ENCODE results near the gene ARL2BP. TPM values are rescaled to one million over a fixed set of nuclear protein-coding genes. Genes with fewer than 3 reads are reported as not detected.

ARL2BP gene
- total and polyA plus RNA-seq, 9 of the 15 experiments (the other 6 are each of a cell fraction or from before 2014, with no cell fraction given): 16.7 to 41.8 (median 27.2) TPM

DNA sequence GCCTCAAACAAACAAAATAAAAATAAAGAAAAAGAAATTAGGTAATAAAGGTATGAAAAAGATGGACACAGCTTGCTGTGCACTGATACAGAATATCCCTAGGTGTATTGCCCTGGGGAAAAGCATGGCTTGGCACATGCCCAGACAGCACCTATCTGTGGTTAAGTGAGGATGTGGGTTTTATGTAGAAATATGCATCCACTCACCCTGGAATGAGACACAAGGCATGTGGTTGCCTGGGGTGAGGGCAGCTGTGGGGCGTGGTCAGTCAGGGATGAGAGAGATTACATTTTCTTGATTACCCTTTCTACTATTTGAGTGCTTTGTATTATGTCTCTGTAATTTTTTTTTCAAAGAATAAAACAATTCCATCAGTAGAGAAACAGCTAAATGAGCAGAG is 32.5 kb downstream of the ARL2BP start:
- FAIRE-seq (no peak), DNase-seq (ENCODE audit: extremely low read depth in 1 of 4, low spot score in 3 of 4) (peak in 1 of 4 experiments; percentile 9), ATAC-seq (no peak)
- Histone ChIP-seq H3K27me3 (ENCODE audit: control insufficient read depth in 2 of 2, insufficient read depth in 2 of 2, low read length in 2 of 2) (peaks cover 0 to 3% of the 10 kb centered on the region in 2 experiments; a peak in 3 of 5 replicates), H3K9ac (ENCODE audit: insufficient read depth in 1 of 2, low read depth in 2 of 2, low read length in 2 of 2) (no peak overlapping the region), H3K27ac (ENCODE audit: extremely low read depth, low read depth, low read length) (no peak overlapping the region), H3K4me3 (no peak overlapping the region), H2AFZ (ENCODE audit: low read depth, low read length) (no peak overlapping the region), H3K36me3 (ENCODE audit: control insufficient read depth, insufficient read depth, low read length) (no peaks in the 10 kb centered on the region), H3K4me2 (ENCODE audit: insufficient read depth, low read length) (no peak overlapping the region), H3K9me1 (ENCODE audit: control insufficient read depth, insufficient read depth, low read length) (no peaks in the 10 kb centered on the region), H3K9me3 (replicated peaks; ENCODE audit: control insufficient read depth, insufficient read depth, low read depth, low read length) (no peaks in the 10 kb centered on the region), H3K79me2 (ENCODE audit: control insufficient read depth, insufficient read depth, low read length) (no peaks in the 10 kb centered on the region), H4K20me1 (replicated peaks; ENCODE audit: control insufficient read depth, insufficient read depth, low read length) (0 out of 2 replicates have a peak, but pooled peaks cover 3% of the 10 kb centered on the region), H3K4me1 (replicated peaks in 1 of 2; ENCODE audit: control insufficient read depth in 2 of 2, insufficient read depth in 2 of 2, low read length in 2 of 2) (peaks cover 5 to 7% of the 10 kb centered on the region in 2 experiments; a peak in 3 of 5 replicates)
- POLR2A ChIA-PET: interaction anchor here (0.5 to 1.3 kb wide), 4 partner anchors 9 to 41 kb away, joined by 3 to 7 read pairs (median 3); partner anchors contain the start of gene ARL2BP
- in situ Hi-C loops (cut with MboI) (no loop called here), intact Hi-C loops (cut with micrococcal nuclease) (no loop called here)
- WGBS (ENCODE audit: insufficient coverage, low coverage, missing lambda C conversion rate): 0% methylated on average over 1 of the region's 1 CpG
- CTCF ChIA-PET (ENCODE audit: low intra/inter-chr PET ratio): no interaction called here
- peak; percentile 62; the same call in 1 of the 2 replicates for TF ChIP-seq ZNF184 (CRISPR knock-in tag; IDR thresholded peaks at IDR 0.05)
- TF ChIP-seq RBM15 (IDR thresholded peaks at IDR 0.05; ENCODE audit: insufficient read depth, low read length): no peak
- no TSS peak for BruUV-seq (replicated peaks)

DNA sequence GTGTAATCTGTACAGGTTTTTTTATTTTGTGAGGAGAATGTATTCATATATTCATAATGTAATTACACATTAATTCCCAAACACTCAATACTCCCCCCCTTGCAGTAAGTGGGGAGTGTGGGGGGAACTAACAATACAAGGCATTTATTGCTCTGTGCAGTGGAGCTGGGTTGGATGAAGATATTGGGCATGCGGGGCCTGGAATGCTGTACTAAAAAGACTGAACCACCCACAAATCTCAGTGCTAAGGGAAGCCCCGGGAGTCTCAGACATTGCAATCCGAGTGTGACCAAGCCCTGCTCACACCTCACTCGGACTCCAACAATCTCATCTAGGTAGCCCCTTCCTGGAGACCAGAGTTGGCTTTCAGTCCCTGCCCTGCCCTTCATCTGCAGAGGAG is 33.4 kb downstream of the ARL2BP start:
- BruUV-seq (replicated peaks): no TSS peak
- intact Hi-C loops (cut with micrococcal nuclease): no loop called here
- TF ChIP-seq KDM2B (CRISPR knock-in tag; IDR thresholded peaks at IDR 0.05) (no peak), FOXA1 (IDR thresholded peaks at IDR 0.05; ENCODE audit: borderline replicate concordance) (no peak), KAT8 (IDR thresholded peaks at IDR 0.05; ENCODE audit: low read depth) (no peak)
- TF ChIP-seq, protein P1, sequence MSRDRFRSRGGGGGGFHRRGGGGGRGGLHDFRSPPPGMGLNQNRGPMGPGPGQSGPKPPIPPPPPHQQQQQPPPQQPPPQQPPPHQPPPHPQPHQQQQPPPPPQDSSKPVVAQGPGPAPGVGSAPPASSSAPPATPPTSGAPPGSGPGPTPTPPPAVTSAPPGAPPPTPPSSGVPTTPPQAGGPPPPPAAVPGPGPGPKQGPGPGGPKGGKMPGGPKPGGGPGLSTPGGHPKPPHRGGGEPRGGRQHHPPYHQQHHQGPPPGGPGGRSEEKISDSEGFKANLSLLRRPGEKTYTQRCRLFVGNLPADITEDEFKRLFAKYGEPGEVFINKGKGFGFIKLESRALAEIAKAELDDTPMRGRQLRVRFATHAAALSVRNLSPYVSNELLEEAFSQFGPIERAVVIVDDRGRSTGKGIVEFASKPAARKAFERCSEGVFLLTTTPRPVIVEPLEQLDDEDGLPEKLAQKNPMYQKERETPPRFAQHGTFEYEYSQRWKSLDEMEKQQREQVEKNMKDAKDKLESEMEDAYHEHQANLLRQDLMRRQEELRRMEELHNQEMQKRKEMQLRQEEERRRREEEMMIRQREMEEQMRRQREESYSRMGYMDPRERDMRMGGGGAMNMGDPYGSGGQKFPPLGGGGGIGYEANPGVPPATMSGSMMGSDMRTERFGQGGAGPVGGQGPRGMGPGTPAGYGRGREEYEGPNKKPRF (IDR thresholded peaks at IDR 0.05; ENCODE audit: low read depth, low read length): no peak

More for the DNA sequence above, 33.4 kb downstream of the ARL2BP start:
- Histone ChIP-seq H3K9me1 (ENCODE audit: control insufficient read depth, insufficient read depth, low read length) (no peaks in the 10 kb centered on the region), H3K4me3 (no peak overlapping the region), H2AFZ (ENCODE audit: low read depth, low read length) (no peak overlapping the region), H3K36me3 (ENCODE audit: control insufficient read depth, insufficient read depth, low read length) (no peaks in the 10 kb centered on the region), H3K9ac (ENCODE audit: insufficient read depth in 1 of 2, low read depth in 2 of 2, low read length in 2 of 2) (no peak overlapping the region), H3K9me3 (replicated peaks; ENCODE audit: control insufficient read depth, insufficient read depth, low read depth, low read length) (no peaks in the 10 kb centered on the region), H3K4me1 (replicated peaks in 1 of 2; ENCODE audit: control insufficient read depth in 2 of 2, insufficient read depth in 2 of 2, low read length in 2 of 2) (peaks cover 6 to 7% of the 10 kb centered on the region in 2 experiments; a peak in 4 of 5 replicates), H3K27ac (ENCODE audit: extremely low read depth, low read depth, low read length) (no peak overlapping the region), H3K27me3 (ENCODE audit: control insufficient read depth in 2 of 2, insufficient read depth in 2 of 2, low read length in 2 of 2) (peaks cover 0 to 11% of the 10 kb centered on the region in 2 experiments; a peak in 3 of 5 replicates), H4K20me1 (replicated peaks; ENCODE audit: control insufficient read depth, insufficient read depth, low read length) (0 out of 2 replicates have a peak, but pooled peaks cover 3% of the 10 kb centered on the region), H3K4me2 (ENCODE audit: insufficient read depth, low read length) (no peak overlapping the region), H3K79me2 (ENCODE audit: control insufficient read depth, insufficient read depth, low read length) (no peaks in the 10 kb centered on the region)
- ChIA-PET POLR2A (no interaction called here), CTCF (ENCODE audit: low intra/inter-chr PET ratio) (no interaction called here)
- ATAC-seq: no peak
- FAIRE-seq: no peak
- no peak for DNase-seq (ENCODE audit: extremely low read depth in 1 of 4, low spot score in 3 of 4)
- in situ Hi-C loops (cut with MboI): no loop called here
- 22% methylated on average over 4 of the region's 4 CpGs for WGBS (ENCODE audit: insufficient coverage, low coverage, missing lambda C conversion rate)

Measured in K562 (cell line).